PC-3 (cell line): ENCODE measurements around the gene PIK3R3.

Experiments used
- EZH2 ChIP-seq: fragments of 300-600 bp; sonication (generic); IDR thresholded peaks from one replicate; pipeline ENCODE4 v1.6.1; 2017; ENCODE audit warnings: antibody characterized with exemption, mild to moderate bottlenecking, low read length; ENCODE audit not compliant: unreplicated experiment
- TF ChIP-seq, protein P1 (sequence below): fragments of 300-600 bp; sonication (generic); conservative IDR thresholded peaks from 2 replicates; pipeline ENCODE4 v1.5.1; 2017; ENCODE audit warnings: antibody characterized with exemption, low read depth, mild to moderate bottlenecking, low read length

DNA sequence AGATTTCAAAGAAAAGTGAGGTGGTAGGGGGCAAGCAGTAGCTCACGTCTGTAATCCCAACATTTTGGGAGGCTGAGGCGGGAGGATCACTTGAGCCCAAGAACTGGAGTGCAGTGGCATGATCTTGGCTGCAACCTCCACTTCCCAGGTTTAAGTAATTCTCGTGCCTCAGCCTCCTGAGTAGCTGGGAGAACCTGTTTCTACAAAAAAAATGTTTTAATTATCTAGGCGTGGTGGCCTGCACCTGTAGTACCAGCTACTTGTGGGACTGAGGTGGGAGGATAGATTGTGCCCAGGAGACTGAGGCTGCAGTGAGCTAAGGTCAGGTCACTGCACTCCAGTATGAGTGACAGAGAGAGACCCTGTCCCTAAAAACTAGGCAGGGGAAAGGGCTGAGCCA is 39.9 kb upstream of the PIK3R3 start:
- TF ChIP-seq, protein P1, sequence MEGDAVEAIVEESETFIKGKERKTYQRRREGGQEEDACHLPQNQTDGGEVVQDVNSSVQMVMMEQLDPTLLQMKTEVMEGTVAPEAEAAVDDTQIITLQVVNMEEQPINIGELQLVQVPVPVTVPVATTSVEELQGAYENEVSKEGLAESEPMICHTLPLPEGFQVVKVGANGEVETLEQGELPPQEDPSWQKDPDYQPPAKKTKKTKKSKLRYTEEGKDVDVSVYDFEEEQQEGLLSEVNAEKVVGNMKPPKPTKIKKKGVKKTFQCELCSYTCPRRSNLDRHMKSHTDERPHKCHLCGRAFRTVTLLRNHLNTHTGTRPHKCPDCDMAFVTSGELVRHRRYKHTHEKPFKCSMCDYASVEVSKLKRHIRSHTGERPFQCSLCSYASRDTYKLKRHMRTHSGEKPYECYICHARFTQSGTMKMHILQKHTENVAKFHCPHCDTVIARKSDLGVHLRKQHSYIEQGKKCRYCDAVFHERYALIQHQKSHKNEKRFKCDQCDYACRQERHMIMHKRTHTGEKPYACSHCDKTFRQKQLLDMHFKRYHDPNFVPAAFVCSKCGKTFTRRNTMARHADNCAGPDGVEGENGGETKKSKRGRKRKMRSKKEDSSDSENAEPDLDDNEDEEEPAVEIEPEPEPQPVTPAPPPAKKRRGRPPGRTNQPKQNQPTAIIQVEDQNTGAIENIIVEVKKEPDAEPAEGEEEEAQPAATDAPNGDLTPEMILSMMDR: no peak
- no peak for TF ChIP-seq EZH2
